Hematopoietic multipotent progenitor cell (in vitro differentiated cells): ENCODE data around the gene TMUB2. TPM values are rescaled to one million over a fixed set of nuclear protein-coding genes. Genes with fewer than 3 reads are reported as not detected.

Experiments
- DNase-seq, 3 donors: peaks; one replicate each; pipeline ENCODE4 v3.0.0-alpha.2; 2011 to 2015; ENCODE audit warnings: low read depth in 2 of 3, low spot score in 2 of 3
- total RNA-seq: library from RNA; depleted of rRNA; stranded (reverse); fragments of >200 nt; gene quantifications from one replicate; pipeline ENCODE4 v1.2.3, GENCODE V29; 2012

Gene TMUB2
- total RNA-seq, 1 donor: 56.8 TPM

- DNase-seq: no peak
These were observed 10.5 kb upstream of the TMUB2 start for GRCh38 chr17:44176257-44176656.

GRCh38 chr17:44176671-44177501 is 9.9 kb upstream of the TMUB2 start:
- no peak for DNase-seq

DNA sequence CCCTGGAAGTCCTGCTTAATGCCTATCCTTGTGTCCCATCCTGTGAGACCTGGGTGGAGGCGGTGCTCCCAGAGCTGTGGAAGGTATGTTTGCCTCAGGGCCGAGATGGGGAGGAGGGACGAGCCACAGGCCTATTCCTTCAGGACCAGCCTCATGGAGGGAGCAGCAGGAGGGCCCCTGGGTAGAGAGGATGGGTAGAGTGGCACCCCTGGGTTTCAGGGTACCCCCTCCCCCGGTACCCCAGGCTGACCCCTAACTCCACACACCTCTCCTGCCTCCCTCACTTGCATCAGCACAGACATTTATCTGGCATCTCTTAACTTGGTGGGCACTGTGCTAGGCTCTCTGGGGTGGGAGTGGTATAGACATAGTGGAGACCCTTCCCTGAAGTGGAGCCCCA is 9.1 kb upstream of the TMUB2 start:
- DNase-seq: no peak

GRCh38 chr17:44178133-44178532 is 8.6 kb upstream of the TMUB2 start:
- DNase-seq: no peak

GRCh38 chr17:44183024-44183423 is 3.7 kb upstream of the TMUB2 start:
- no peak for DNase-seq

GRCh38 chr17:44184212-44184810 is 2.5 kb upstream of the TMUB2 start:
- DNase-seq: no peak

DNA sequence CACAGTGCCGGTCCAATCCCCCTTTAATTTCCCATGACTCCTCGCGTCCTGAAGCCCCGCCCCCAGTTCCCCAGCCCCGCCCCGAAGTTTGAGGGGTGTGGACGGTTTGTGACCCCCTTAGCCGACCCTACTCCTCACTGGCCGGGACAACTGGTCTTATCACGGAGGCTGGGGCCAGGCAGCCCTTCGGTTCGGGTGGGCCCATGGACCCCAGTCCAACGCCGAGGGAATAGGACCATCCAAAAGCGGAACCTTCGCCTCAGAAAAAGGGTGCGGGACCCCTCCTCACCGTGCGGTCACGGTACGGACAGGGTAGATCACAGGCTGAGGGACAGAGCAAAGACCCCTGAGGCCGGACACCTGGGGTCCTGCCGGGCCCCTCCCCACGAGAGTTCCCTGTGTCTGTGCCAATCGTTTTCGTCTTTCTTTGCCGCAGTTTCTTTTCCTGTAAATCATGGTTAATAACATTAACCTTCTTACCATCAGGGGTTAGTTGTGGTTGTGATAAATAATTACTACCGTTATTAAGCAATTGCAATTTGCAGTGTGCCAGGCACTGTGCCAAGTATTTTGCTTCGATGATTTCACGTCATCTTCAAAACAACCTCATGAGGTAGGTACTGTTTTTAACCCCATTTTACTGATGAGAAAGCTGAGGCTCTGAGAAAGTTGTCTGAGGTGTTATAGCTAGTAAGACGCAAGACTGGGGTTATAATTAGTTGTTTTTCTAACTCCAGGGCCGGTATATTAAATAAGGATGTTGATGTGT is 543 bp downstream of the TMUB2 start:
- peak in 1 of 3 donors; percentile 26 for DNase-seq

DNA sequence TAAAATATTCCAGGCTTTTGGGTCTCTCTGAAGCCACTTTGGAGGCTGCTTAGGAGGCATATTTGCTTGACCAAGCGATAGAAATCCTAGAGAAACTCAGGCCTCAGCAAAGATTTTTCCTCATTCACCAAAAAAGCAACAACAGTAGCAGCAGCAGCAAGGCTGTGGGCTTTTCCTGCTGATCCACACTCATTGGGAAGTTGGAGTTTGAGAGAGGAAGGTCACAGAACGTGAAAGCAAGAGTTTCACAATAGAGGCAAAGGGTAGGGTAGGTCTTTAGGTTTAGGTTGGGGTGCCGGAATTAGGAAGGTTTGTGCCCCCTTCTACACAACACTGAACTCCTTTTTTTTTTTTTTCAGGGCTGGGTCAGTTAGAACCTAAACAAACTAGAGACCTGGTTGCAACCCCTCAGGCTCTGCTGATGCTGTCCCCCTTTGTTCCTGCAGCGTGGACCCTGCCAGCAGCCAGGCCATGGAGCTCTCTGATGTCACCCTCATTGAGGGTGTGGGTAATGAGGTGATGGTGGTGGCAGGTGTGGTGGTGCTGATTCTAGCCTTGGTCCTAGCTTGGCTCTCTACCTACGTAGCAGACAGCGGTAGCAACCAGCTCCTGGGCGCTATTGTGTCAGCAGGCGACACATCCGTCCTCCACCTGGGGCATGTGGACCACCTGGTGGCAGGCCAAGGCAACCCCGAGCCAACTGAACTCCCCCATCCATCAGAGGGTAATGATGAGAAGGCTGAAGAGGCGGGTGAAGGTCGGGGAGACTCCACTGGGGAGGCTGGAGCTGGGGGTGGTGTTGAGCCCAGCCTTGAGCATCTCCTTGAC is 2.0 kb downstream of the TMUB2 start:
- DNase-seq: no peak

GRCh38 chr17:44190481-44190880 is 3.7 kb downstream of the TMUB2 start:
- DNase-seq: no peak

- DNase-seq: no peak
These were observed 4.6 kb downstream of the TMUB2 start for GRCh38 chr17:44191369-44191768.

- no peak for DNase-seq
These were observed 5.2 kb downstream of the TMUB2 start for GRCh38 chr17:44191941-44192496.

- DNase-seq: no peak
These were observed 6.0 kb downstream of the TMUB2 start for GRCh38 chr17:44192750-44193149.

GRCh38 chr17:44193326-44194084 is 6.7 kb downstream of the TMUB2 start:
- no peak for DNase-seq

- DNase-seq: no peak
These were observed 10.3 kb downstream of the TMUB2 start for GRCh38 chr17:44197107-44197506.

DNA sequence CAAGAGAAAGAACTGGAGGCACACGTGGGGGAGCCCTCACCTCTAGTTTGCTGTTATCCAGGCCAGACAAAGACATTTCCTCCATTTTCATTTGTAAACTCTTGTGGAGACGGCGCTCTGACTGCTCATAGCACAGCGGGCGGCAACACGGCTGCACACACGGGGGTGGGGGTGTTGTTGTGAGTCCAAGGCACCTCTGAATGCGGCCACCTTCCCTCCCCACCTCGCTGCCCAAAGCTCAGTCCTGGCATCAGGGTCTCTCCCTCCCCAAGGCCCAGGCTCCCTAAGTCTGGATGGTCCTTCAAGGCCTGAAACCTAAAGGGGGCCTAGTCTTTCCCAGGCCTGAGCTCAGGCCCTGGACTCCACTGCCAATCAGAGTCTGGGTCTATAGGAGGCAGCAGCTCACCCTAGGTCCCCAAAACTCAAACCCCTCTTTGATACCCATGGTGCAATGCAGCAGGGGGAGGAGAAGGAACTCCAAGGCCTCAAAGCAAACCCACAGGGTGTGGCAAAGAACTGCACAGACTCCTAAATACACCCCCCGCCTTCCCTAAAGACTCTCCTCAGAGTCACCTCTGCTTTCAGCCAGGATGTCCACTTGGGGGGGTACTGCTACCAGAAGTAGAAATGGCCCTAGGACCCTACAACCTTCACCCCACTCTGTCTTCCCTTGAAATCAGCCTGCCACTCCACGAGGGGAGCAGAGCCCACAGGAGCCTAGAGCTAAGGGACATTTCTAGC is 11.4 kb downstream of the TMUB2 start:
- peak in 2 of 3 donors; percentile 81 to 84 for DNase-seq

DNA sequence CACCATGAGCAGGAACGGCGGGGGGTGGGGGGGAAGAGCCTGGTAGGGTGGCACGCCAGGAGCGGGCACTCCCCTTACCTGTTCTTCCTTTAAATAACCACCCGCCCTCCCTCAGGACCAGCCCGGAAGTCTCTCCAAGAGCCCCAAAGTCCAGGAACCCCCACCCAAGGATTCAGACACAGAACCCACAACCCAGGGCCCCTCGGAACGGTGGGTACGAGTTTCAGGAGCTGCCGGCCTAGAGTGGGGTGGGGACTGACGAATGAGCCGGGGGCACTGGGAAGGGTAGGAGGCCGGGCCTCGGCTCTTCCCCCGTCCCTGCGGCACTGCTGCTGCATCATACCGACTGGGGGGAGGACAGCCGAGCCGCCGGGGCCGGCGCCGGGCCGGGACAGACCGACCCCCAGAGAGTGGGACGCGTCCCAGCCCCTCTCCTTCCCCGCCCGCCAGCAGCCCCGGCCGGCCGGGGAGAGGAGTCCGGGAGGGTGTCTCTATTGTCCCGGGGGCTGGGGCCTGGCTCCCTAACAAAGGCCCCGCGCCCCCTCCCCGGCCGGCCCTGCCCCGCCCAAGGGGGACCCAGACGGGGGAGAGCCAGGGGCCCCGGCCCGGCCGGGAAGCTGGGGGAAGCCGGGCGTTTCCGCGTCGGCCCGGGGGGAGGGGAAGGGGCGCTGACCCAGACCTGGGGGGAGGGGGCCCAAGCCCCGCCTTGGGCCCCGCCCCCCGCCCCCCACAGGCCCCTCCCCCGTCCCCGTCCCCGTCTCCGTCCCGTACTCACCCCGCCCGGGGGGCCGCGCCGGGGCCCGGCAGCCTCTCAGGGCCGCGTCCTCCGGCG is 12.2 kb downstream of the TMUB2 start:
- peak in 2 of 3 donors; percentile 63 to 65 for DNase-seq

GRCh38 chr17:44199553-44200477 is 13.0 kb downstream of the TMUB2 start, which contains the start of gene ATXN7L3:
Gene ATXN7L3 (minus strand): TSS chr17:44199884. CDS start chr17:44198070, 1,814 bp downstream.
- DNase-seq: peak; percentile 96 to 99 (median 99)
